Stimulated activated CD8-positive, alpha-beta memory T cell treated with anti-CD3 and anti-CD28 coated beads, Interleukin-4, amount 100 ng/mL, for 24 hours (primary cell): ENCODE measurements around the gene HMG20B.

ENCODE experiments used
- DNase-seq: peaks from one replicate; pipeline ENCODE4 v3.0.0-alpha.2; 2020; ENCODE audit warnings: low read depth

HMG20B gene

DNA sequence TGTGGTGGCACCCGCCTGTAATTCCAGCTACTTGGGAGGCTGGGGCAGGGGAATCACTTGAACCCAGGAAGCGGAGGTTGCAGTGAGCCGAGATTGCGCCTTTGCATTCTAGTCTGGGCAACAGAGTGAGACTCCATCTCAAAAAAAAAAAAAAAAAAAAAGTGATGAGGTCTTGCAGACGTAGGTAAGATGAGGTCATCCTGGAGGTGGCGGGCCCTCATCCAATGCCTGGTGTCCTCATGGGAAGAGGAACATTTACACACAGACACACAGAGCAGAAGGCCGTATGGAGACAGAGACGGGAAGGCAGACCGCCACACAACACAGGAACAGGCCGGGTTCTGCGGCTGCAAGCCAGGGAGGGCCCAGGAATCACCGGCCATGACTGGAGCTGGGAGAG is 49.5 kb downstream of the HMG20B start:
- DNase-seq: no peak

DNA sequence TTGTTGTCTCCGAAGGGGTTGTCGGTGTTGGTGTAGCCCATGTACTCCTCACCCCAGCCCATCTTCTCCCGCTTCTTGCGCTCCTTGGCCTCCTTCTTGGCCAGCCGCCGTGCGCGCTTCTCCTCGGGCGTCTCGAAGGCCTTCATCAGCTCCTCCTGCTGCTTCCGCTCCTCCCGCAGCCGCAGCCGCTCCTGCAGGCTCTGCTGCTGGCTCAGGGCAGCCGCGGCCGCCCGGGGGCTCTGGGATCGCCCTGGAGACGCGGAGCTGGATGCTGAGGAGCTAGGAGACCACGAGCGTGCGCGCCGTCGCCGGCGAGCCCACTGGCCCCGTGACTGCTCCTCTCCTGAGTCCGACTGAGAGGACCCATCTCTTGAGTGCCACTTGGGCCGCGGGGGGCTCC is 51.0 kb downstream of the HMG20B start:
- DNase-seq: no peak

- no peak for DNase-seq
These were observed 53.3 kb downstream of the HMG20B start for GRCh38 chr19:3625996-3626472.

DNA sequence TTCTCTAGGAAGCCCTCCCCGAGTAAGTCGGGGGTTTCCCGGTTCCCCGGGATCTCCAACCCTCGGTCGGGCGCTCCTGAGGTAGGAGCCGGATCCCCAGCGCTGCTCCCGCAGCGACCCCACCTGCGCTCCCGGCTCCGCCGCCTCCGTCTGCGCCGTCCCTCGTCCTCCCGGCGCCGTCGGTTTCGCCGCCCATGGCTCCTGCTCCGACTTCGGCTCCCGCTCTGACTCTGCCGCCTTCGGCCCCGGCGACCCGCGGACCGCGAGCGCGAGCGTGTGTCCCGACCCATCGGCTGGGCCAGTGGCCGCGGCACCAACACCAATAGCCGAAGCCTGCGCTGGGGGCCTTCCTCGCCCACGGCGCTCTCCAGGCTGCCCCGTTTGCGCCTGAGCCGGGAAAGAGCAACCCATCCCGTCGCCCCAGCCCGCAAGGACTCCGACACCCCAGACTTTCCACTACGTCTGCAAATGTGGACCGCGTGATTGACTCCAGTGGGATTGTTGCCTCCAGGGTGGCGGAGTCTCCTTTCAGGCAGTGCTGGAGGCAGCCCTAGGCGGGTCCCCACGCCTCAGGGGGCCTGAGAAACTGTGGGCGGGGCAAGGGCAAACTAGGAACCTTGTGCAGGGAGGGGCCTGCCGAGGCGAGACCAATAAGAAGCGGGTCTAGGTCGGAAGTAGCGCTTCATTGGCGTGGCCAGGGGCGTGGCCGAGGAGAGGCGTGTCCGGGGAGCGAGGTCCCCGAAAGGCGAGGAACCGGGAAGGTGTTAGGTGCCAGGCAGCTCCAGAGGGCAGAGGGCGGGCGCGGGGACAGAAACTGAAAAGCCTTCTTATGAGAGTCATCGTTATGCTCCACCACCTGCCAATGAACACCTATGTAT is 54.0 kb downstream of the HMG20B start, which contains the start of gene CACTIN:
Gene CACTIN, minus strand, starts transcription at position 318 of the 878 bp plus-strand sequence. Its CDS starts 28 bp downstream, at position 290.
- DNase-seq: peak; percentile 98

- no peak for DNase-seq
These were observed 54.6 kb downstream of the HMG20B start for GRCh38 chr19:3627351-3627723.
